NCI-H2029 (cell line): ENCODE results near the gene C20orf96.
"Not testable (repeated sequence)": the region's sequence is repeated elsewhere in the genome, so short reads cannot be mapped to it uniquely, and the experiment has no call there.

Experiments used
- DNase-seq: peaks from one replicate; lab custom pipeline; 2025; lab: John Stamatoyannopoulos, UW

The C20orf96 gene

GRCh38 chr20:290084-290831 lies at the start of gene C20orf96:
Gene C20orf96 (minus strand): TSS chr20:290750. CDS start chr20:290610, 140 bp downstream.
- peak; percentile 87 for DNase-seq

- DNase-seq, result not testable (repeated sequence)
Observed at GRCh38 chr20:336040-336439, 45.5 kb upstream of the C20orf96 start.

GRCh38 chr20:334578-334977 lies 44.0 kb upstream of the C20orf96 start:
- no peak for DNase-seq

- DNase-seq, result peak; percentile 60
Observed at GRCh38 chr20:330233-331149, 39.9 kb upstream of the C20orf96 start.

GRCh38 chr20:329851-330232 lies 39.3 kb upstream of the C20orf96 start:
- peak; percentile 41 for DNase-seq

- no peak for DNase-seq
Observed at GRCh38 chr20:328975-329695, 38.6 kb upstream of the C20orf96 start.

- no peak for DNase-seq
Observed at GRCh38 chr20:328027-328974, 37.8 kb upstream of the C20orf96 start.

- DNase-seq, result peak; percentile 86
Observed at GRCh38 chr20:327186-328026, 36.9 kb upstream of the C20orf96 start.

- DNase-seq, result no peak
Observed at GRCh38 chr20:326645-327185, 36.2 kb upstream of the C20orf96 start.

- DNase-seq, result peak; percentile 44
Observed at GRCh38 chr20:325889-326644, 35.5 kb upstream of the C20orf96 start.

GRCh38 chr20:325045-325888 lies 34.7 kb upstream of the C20orf96 start, which contains the start of gene SOX12:
Gene SOX12 (plus strand): TSS chr20:325552. CDS start chr20:325925, 373 bp downstream.
- peak; percentile 89 for DNase-seq

- DNase-seq, result peak; percentile 84
Observed at GRCh38 chr20:324177-325044, 33.9 kb upstream of the C20orf96 start.

- no peak for DNase-seq
Observed at GRCh38 chr20:316316-317068, 25.9 kb upstream of the C20orf96 start.

- no peak for DNase-seq
Observed at GRCh38 chr20:313948-314347, 23.4 kb upstream of the C20orf96 start.

GRCh38 chr20:313402-313801 lies 22.9 kb upstream of the C20orf96 start:
- DNase-seq, result no peak

GRCh38 chr20:312866-313265 lies 22.3 kb upstream of the C20orf96 start:
- no peak for DNase-seq
